CD4-positive, alpha-beta T cell treated with Interferon gamma for 1 hour (primary cell): ENCODE data around the gene CHRM1.

ENCODE experiments used
- DNase-seq: peaks from one replicate; pipeline ENCODE4 v3.0.0-alpha.2; 2020

CHRM1 gene

GRCh38 chr11:62925745-62926679, 4.8 kb upstream of the CHRM1 start:
- DNase-seq = no peak

GRCh38 chr11:62925308-62925707, 4.1 kb upstream of the CHRM1 start:
- DNase-seq = no peak

- DNase-seq = peak; percentile 15
These were observed 2.6 kb upstream of the CHRM1 start for GRCh38 chr11:62923601-62924411.

GRCh38 chr11:62922653-62923431, 1.7 kb upstream of the CHRM1 start:
- DNase-seq = no peak

- DNase-seq = no peak
These were observed 1.0 kb upstream of the CHRM1 start for GRCh38 chr11:62922189-62922589.

GRCh38 chr11:62921573-62922188, 518 bp upstream of the CHRM1 start:
- no peak for DNase-seq

GRCh38 chr11:62919898-62920640, 1.1 kb downstream of the CHRM1 start:
- DNase-seq = no peak

- no peak for DNase-seq
These were observed 1.7 kb downstream of the CHRM1 start for GRCh38 chr11:62919476-62919875.

GRCh38 chr11:62918531-62918930, 2.6 kb downstream of the CHRM1 start:
- no peak for DNase-seq

- DNase-seq = no peak
These were observed 3.2 kb downstream of the CHRM1 start for GRCh38 chr11:62917906-62918502.

- DNase-seq = no peak
These were observed 6.7 kb downstream of the CHRM1 start for GRCh38 chr11:62914416-62914815.

GRCh38 chr11:62912268-62912667, 8.9 kb downstream of the CHRM1 start:
- DNase-seq = no peak

- no peak for DNase-seq
These were observed 9.7 kb downstream of the CHRM1 start for GRCh38 chr11:62911137-62912130.

GRCh38 chr11:62910141-62910882, 10.9 kb downstream of the CHRM1 start:
- no peak for DNase-seq

GRCh38 chr11:62909107-62909894, 11.9 kb downstream of the CHRM1 start:
- DNase-seq = no peak

- DNase-seq = no peak
These were observed 12.6 kb downstream of the CHRM1 start for GRCh38 chr11:62908468-62909072.

- peak; percentile 68 for DNase-seq
These were observed 15.1 kb downstream of the CHRM1 start for GRCh38 chr11:62905927-62906531.

GRCh38 chr11:62905296-62905695, 15.9 kb downstream of the CHRM1 start:
- DNase-seq = no peak
